Body of pancreas (tissue), 4 donors: Measurements from ENCODE around the gene SPCS2.

Experiments used
- POLR2A ChIP-seq, 3 donors: fragments of 450-650 bp; IDR thresholded peaks; one replicate each; pipeline ENCODE4 v1.6.1; 2016; ENCODE audit warnings: antibody characterized with exemption in 3 of 3, mild to moderate bottlenecking in 2 of 3
- TF ChIP-seq, protein P1 (sequence below), 7 experiments: fragments of 450-650 bp in 4 of 7; fragments of 200-600 bp in 3 of 7; sonication (generic) in 3 of 7; IDR thresholded peaks; one replicate each; pipeline ENCODE4 v1.5.1; 2016 to 2019; ENCODE audit warnings: antibody characterized with exemption in 7 of 7

DNA sequence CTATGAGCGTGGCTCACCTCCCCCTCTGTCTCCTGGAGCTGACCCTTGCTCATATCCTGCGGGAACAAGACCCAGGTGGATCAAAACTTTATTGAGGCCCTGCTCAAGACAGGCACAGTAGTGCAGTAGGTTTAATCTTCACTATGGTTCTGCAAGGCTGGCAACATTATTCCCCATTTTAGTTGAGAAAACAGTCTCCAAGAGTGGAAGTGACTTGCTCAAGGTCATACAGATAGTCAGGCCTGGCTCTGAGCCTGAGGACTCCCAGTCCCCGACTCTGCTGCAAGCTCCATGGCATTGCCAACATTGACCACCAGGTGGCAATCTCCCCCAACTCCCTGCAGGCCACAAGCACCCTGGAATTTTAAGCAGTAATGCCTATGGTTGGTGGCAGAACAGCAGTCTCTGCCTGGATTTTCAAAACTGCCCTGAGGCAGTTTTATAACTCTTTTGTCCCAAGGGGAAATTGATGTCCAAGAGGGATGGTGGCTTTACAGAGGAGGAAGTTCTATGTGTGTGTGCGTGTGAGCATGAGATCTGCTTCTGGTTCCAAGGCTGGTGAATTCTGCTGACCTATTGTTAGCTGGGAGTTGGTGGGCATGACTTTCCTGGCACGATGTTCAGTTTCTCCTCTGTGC is 73.8 kb downstream of the SPCS2 start:
- peak in 1 of 3 donors; percentile 8 for TF ChIP-seq POLR2A (IDR thresholded peaks at IDR 0.05)
- TF ChIP-seq, protein P1, sequence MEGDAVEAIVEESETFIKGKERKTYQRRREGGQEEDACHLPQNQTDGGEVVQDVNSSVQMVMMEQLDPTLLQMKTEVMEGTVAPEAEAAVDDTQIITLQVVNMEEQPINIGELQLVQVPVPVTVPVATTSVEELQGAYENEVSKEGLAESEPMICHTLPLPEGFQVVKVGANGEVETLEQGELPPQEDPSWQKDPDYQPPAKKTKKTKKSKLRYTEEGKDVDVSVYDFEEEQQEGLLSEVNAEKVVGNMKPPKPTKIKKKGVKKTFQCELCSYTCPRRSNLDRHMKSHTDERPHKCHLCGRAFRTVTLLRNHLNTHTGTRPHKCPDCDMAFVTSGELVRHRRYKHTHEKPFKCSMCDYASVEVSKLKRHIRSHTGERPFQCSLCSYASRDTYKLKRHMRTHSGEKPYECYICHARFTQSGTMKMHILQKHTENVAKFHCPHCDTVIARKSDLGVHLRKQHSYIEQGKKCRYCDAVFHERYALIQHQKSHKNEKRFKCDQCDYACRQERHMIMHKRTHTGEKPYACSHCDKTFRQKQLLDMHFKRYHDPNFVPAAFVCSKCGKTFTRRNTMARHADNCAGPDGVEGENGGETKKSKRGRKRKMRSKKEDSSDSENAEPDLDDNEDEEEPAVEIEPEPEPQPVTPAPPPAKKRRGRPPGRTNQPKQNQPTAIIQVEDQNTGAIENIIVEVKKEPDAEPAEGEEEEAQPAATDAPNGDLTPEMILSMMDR (IDR thresholded peaks at IDR 0.05) = peak; percentile 91 to 97 (median 95)
